ENCODE measurements around the gene MAP4K4. TPM values are rescaled to one million over a fixed set of nuclear protein-coding genes. Genes with fewer than 3 reads are reported as not detected.

The MAP4K4 gene
- total RNA-seq, 1 experiment from 2014 or later = 41.3 TPM

DNA sequence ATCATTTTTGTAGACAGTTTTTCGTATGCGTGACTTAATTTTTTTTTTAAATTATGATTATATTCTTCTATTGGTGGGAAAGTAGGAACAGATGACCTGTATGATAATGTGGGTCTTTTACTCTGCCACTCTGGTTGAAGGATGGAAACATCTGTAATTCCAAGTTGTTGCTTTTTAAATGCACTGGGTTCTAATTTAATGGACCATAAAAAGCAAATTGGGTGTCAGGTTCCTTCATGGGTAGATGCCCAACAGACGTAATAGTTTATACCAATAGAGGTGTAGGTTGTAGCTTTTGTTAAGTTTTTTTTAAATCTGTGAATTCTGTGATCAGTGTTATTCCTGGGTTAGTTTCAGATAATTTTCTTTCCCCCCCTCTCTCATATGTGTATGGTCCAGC lies 117.6 kb downstream of the MAP4K4 start:
- DNase-seq (ENCODE audit: low read depth) = no peak
- in situ Hi-C loops (cut with HindIII; ENCODE audit: low pct_unique_long_range_greater_than_20kb, low sequenced_read_pairs) = no loop called here

DNA sequence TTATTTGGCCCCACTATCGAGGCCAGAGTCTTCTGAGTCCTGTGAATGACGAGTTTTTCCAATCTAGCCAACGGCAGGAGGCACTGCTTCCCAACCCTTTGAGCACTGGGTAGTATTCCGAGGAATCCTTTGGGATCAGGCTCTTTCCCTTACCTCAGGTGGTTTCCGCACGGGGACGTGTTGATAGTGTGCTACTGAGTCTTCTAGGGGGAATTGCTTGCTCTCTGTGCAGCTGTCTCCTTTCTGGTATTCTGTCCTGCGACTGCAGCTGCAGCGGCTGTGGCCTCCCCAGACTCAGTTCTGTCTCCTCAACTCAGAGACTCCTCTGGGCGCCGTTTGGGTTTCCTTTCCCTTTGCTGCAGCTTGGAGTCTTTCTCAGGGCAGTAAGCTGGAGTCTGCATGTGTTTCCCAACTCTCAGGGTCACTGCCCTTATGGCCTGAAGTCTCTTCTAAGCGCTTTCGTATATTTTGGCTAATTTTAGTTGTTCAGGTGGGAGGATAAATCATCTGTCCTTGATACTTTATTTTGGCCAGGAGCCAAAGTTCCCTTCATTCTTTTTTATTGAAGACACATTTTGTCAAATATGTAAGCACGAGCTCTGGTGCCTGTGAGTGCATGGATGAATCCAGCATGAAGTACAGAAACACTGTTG lies 118.4 kb downstream of the MAP4K4 start:
- in situ Hi-C loops (cut with HindIII; ENCODE audit: low pct_unique_long_range_greater_than_20kb, low sequenced_read_pairs) = no loop called here

GRCh38 chr2:101816598-101816997 lies 119.1 kb downstream of the MAP4K4 start:
- DNase-seq (ENCODE audit: low read depth) = no peak
- in situ Hi-C loops (cut with HindIII; ENCODE audit: low pct_unique_long_range_greater_than_20kb, low sequenced_read_pairs) = no loop called here

More for the DNA sequence above, 118.4 kb downstream of the MAP4K4 start:
- DNase-seq (ENCODE audit: low read depth) = no peak

GRCh38 chr2:101817481-101817880 lies 120.0 kb downstream of the MAP4K4 start:
- in situ Hi-C loops (cut with HindIII; ENCODE audit: low pct_unique_long_range_greater_than_20kb, low sequenced_read_pairs) = no loop called here
- DNase-seq (ENCODE audit: low read depth) = no peak

- in situ Hi-C loops (cut with HindIII; ENCODE audit: low pct_unique_long_range_greater_than_20kb, low sequenced_read_pairs) = no loop called here
- DNase-seq (ENCODE audit: low read depth) = no peak
Observed at GRCh38 chr2:101818531-101819451, 121.3 kb downstream of the MAP4K4 start.

GRCh38 chr2:101820519-101820918 lies 123.0 kb downstream of the MAP4K4 start:
- in situ Hi-C loops (cut with HindIII; ENCODE audit: low pct_unique_long_range_greater_than_20kb, low sequenced_read_pairs) = no loop called here
- DNase-seq (ENCODE audit: low read depth) = no peak

DNA sequence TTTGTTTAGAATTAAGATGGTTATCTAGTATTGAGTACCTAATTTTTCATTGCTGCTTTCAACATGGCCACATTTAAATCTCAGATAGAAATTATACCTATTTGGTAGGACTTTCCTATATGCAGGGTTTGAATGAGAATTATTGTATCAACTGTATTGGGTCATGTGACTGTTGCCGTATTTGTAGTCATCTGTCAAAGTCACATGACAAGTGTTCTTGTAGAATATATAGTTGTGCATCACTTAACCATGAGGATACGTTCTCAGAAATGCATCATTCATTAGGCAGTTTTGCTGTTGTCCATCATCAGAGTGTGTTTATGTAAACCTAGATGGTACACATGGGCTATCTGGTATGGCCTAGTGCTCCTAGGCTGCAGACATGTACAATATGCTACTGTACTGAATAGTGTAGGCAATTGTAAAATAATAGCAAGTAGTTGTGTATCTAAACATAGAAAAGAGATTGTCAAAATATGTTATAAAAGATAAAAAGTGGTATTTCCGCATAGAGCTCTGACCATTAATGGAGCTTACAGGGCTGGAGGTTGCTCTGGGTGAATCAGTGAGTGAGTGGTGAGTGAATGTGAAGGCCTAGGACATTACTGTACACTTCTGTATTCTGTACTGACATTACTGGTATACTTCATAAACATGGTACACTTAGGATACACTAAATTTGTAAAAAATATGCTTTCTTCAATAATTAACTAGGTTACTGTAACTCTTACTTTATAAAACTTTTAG lies 123.7 kb downstream of the MAP4K4 start:
- DNase-seq (ENCODE audit: low read depth) = no peak
- in situ Hi-C loops (cut with HindIII; ENCODE audit: low pct_unique_long_range_greater_than_20kb, low sequenced_read_pairs) = no loop called here

DNA sequence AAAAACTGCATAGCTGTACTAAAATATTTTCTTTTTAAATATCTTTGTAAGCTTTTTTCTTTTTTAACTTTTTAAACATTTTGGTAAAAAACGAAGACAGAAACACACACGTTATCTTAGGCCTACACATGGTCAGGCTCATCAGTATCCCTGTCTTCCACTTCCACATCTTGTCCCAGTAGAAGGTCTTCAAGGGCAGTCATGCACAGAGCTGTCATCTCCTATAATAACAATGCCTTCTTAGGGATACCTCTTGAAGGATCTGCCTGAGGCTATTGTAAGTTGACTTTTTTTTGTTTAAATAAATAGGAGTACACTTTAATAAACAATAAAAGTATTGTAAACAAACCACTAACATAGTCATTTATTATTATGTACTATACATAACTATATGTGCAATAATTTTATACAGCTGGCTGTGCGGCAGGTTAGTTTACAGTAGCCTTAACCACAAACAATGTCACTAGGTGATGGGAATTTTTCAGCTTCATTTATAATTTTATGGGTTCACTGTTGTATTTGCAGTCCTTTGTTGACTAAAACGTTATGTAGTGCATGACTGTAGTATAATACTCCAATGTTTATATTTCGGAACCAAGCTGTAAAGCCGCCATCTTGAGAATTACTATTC lies 124.4 kb downstream of the MAP4K4 start:
- in situ Hi-C loops (cut with HindIII; ENCODE audit: low pct_unique_long_range_greater_than_20kb, low sequenced_read_pairs) = no loop called here
- no peak for DNase-seq (ENCODE audit: low read depth)

DNA sequence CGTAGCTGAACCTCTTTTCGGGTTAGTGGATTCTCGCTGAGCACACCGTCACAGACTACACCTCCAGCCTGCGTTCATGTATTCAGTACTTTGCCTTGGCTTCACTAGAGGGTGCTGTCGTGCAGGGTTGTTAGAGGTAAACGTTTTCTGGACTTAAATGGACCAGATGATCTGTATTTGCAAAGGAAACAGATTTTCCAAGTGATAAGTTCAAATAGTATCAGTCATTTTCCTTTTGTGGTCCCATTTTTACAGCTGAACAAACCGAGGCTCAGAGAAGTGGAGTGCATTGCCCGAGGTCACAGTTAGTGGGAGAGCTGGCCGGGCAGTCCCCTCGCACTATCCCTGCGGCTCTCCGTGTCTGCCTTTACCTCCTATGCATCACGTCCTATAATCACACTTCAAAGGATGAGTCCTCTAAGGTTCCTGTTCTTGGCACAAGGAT lies 125.9 kb downstream of the MAP4K4 start:
- no peak for DNase-seq (ENCODE audit: low read depth)
- in situ Hi-C loops (cut with HindIII; ENCODE audit: low pct_unique_long_range_greater_than_20kb, low sequenced_read_pairs) = no loop called here

- no peak for DNase-seq (ENCODE audit: low read depth)
- in situ Hi-C loops (cut with HindIII; ENCODE audit: low pct_unique_long_range_greater_than_20kb, low sequenced_read_pairs) = no loop called here
Observed at GRCh38 chr2:101823859-101824258, 126.4 kb downstream of the MAP4K4 start.

GRCh38 chr2:101826716-101827115 lies 129.2 kb downstream of the MAP4K4 start:
- DNase-seq (ENCODE audit: low read depth) = no peak
- in situ Hi-C loops (cut with HindIII; ENCODE audit: low pct_unique_long_range_greater_than_20kb, low sequenced_read_pairs) = no loop called here

DNA sequence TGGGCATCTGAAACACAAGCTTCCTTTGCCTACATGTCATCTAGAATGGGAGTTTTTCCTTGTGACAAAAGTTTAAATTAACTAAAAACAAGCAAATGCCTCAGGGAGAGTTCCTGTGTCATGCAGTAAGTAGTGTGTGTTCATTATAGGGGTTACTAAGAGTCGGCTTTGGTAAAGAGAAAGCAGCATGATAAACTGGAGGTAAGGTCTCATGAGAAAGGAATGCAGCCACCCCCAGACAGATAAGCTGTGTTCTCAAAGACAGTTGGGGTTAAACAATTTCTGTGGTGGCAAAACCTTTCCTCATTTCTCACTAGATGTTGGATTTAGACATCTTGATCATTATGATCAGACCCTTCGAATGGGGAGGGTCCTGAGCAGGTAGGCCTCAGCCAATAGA lies 129.7 kb downstream of the MAP4K4 start:
- in situ Hi-C loops (cut with HindIII; ENCODE audit: low pct_unique_long_range_greater_than_20kb, low sequenced_read_pairs) = no loop called here
- DNase-seq (ENCODE audit: low read depth) = peak; percentile 70

GRCh38 chr2:101828257-101828656 lies 130.8 kb downstream of the MAP4K4 start:
- no peak for DNase-seq (ENCODE audit: low read depth)
- in situ Hi-C loops (cut with HindIII; ENCODE audit: low pct_unique_long_range_greater_than_20kb, low sequenced_read_pairs) = no loop called here

DNA sequence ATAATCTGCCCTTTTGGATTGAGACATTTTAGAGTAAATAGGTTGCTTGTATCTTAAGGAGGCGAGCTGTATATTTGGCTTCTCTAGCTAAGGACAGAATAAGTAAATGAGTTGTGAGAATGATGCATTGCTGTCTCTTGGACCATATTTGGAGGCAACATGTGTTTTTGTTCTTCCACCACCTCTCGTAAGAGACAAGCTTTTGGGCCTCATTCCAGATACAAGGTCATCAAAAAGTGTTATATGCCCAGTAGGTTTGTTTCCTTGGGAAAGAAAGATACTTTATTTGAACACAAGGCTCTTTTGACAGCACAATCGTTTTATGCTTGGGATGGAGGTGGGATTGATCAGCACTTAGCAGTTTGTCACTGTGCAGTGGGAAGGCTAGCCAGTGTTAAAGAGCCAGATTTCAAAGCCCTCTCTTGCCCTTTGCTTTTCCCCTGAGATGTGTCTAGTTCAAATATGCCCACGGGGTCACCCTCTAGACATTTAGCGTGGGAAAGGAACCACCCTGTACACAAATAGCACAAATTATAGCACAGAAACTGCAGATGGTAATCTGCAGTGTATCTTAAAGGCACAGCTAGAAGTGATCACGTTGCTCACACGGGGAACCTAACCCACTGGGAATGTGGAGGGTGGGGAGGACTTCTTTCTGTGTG lies 131.3 kb downstream of the MAP4K4 start:
- no peak for DNase-seq (ENCODE audit: low read depth)
- in situ Hi-C loops (cut with HindIII; ENCODE audit: low pct_unique_long_range_greater_than_20kb, low sequenced_read_pairs) = no loop called here

GRCh38 chr2:101829429-101829828 lies 131.9 kb downstream of the MAP4K4 start:
- in situ Hi-C loops (cut with HindIII; ENCODE audit: low pct_unique_long_range_greater_than_20kb, low sequenced_read_pairs) = no loop called here

GRCh38 chr2:101830146-101830545 lies 132.6 kb downstream of the MAP4K4 start:
- in situ Hi-C loops (cut with HindIII; ENCODE audit: low pct_unique_long_range_greater_than_20kb, low sequenced_read_pairs) = no loop called here
- no peak for DNase-seq (ENCODE audit: low read depth)

More at GRCh38 chr2:101829429-101829828, 131.9 kb downstream of the MAP4K4 start:
- no peak for DNase-seq (ENCODE audit: low read depth)

- DNase-seq (ENCODE audit: low read depth) = no peak
- in situ Hi-C loops (cut with HindIII; ENCODE audit: low pct_unique_long_range_greater_than_20kb, low sequenced_read_pairs) = no loop called here
Observed at GRCh38 chr2:101830555-101830954, 133.0 kb downstream of the MAP4K4 start.

DNA sequence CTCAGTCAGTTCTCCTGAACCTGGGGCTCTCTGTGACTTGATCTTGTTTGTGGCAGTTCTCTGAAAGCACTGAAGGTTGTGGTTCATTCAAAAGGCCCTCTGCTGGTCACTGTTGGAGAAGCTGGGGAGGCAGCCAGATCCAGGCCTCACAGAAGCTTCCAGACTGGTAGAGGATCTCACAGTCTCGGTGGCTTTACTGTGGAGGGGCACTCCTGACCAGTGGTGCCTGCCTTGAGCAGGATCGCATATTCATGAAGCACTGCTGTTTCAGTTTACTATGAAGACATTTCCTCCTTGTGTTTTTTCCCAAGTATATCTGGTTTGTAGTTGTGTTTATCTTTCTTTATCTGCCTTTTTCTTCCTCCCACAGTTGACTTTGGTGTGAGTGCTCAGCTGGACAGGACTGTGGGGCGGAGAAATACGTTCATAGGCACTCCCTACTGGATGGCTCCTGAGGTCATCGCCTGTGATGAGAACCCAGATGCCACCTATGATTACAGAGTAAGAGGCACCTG lies 133.9 kb downstream of the MAP4K4 start:
- DNase-seq (ENCODE audit: low read depth) = peak; percentile 69
- in situ Hi-C loops (cut with HindIII; ENCODE audit: low pct_unique_long_range_greater_than_20kb, low sequenced_read_pairs) = no loop called here
